Mammary epithelial cell (primary cell): Measurements from ENCODE around the gene FOXJ2.

Source experiments
- CTCF ChIP-seq, 2 donors: IDR thresholded peaks in 1 of 2; conservative IDR thresholded peaks in 1 of 2; 2 replicates each; pipeline ENCODE4 v1.5.1; 2011 to 2012; ENCODE audit warnings: inconsistent platforms in 2 of 2, low read length in 2 of 2, mild to moderate bottlenecking in 2 of 2, control low read depth in 1 of 2, low read depth in 1 of 2; ENCODE audit not compliant: insufficient read depth in 1 of 2; ENCODE audit errors: extremely low read depth in 1 of 2
- EZH2 ChIP-seq: IDR thresholded peaks from 2 replicates; pipeline ENCODE4 v1.6.1; 2012; ENCODE audit warnings: low read length, inconsistent platforms, borderline replicate concordance

- TF ChIP-seq CTCF (conservative IDR thresholded peaks at IDR 0.05 in 1 of 2, IDR thresholded peaks at IDR 0.05 in 1 of 2; ENCODE audit: extremely low read depth in 1 of 2, insufficient read depth in 1 of 2, low read depth in 1 of 2, low read length in 2 of 2) = no peak
- TF ChIP-seq EZH2 = no peak
These were observed 44.7 kb downstream of the FOXJ2 start for GRCh38 chr12:8077207-8077606.
